Trophoblast cell (in vitro differentiated cells and primary cell): Measurements from ENCODE around the gene CDK10.

Experiments
- DNase-seq, 2 donors: peaks; one replicate each; pipeline ENCODE4 v3.0.0-alpha.2; 2016
- H2AFZ ChIP-seq: 2 replicates; pipeline ENCODE4 v1.6.1; 2013; ENCODE audit warnings: low read length, moderate library complexity, mild to moderate bottlenecking; ENCODE audit not compliant: insufficient read depth, poor library complexity
- H2AK5ac ChIP-seq: 2 replicates; pipeline ENCODE4 v1.6.1; 2013; ENCODE audit warnings: mild to moderate bottlenecking, low read length
- H2BK120ac ChIP-seq: 2 replicates; pipeline ENCODE4 v1.6.1; 2013; ENCODE audit warnings: low read length, mild to moderate bottlenecking, moderate library complexity; ENCODE audit not compliant: insufficient read depth, poor library complexity
- H2BK12ac ChIP-seq: 2 replicates; pipeline ENCODE4 v1.6.1; 2013; ENCODE audit warnings: mild to moderate bottlenecking, low read length, moderate library complexity
- H2BK5ac ChIP-seq: 2 replicates; pipeline ENCODE4 v1.6.1; 2013; ENCODE audit warnings: low read length, low read depth, moderate library complexity, mild to moderate bottlenecking; ENCODE audit not compliant: poor library complexity
- H3K14ac ChIP-seq: 2 replicates; pipeline ENCODE4 v1.6.1; 2013; ENCODE audit warnings: mild to moderate bottlenecking, low read length
- H3K18ac ChIP-seq: 2 replicates; pipeline ENCODE4 v1.6.1; 2013; ENCODE audit warnings: mild to moderate bottlenecking, low read length
- H3K23ac ChIP-seq: 2 replicates; pipeline ENCODE4 v1.6.1; 2013; ENCODE audit warnings: low read length
- H3K27ac ChIP-seq: 2 replicates; pipeline ENCODE4 v1.5.1; 2013; ENCODE audit warnings: low read depth, mild to moderate bottlenecking, inconsistent platforms, low read length, moderate library complexity
- H3K27me3 ChIP-seq: 2 replicates; pipeline ENCODE4 v1.6.1; 2013; ENCODE audit warnings: inconsistent platforms, mild to moderate bottlenecking, low read length, moderate library complexity; ENCODE audit not compliant: insufficient read depth
- H3K36me3 ChIP-seq, 2 experiments: 1 replicate in 1 of 2; 2 replicates in 1 of 2; pipeline ENCODE4 v1.6.1; 2013; ENCODE audit warnings: low read length in 2 of 2, mild to moderate bottlenecking in 2 of 2, moderate library complexity in 1 of 2; ENCODE audit not compliant: insufficient read depth in 2 of 2, control insufficient read depth in 1 of 2
- H3K4ac ChIP-seq: 2 replicates; pipeline ENCODE4 v1.6.1; 2013; ENCODE audit warnings: low read depth, mild to moderate bottlenecking, low read length, moderate library complexity
- H3K4me1 ChIP-seq, 2 experiments: 1 replicate in 1 of 2; 2 replicates in 1 of 2; pipeline ENCODE4 v1.6.1; 2013; ENCODE audit warnings: low read length in 2 of 2, mild to moderate bottlenecking in 2 of 2, moderate library complexity in 1 of 2; ENCODE audit not compliant: insufficient read depth in 2 of 2, control insufficient read depth in 1 of 2
- H3K4me2 ChIP-seq: 2 replicates; pipeline ENCODE4 v1.6.1; 2013; ENCODE audit warnings: inconsistent platforms, mild to moderate bottlenecking, low read length, moderate library complexity
- H3K4me3 ChIP-seq: 2 replicates; pipeline ENCODE4 v1.5.1; 2013; ENCODE audit warnings: mild to moderate bottlenecking, low read depth, low read length, inconsistent platforms
- H3K79me1 ChIP-seq: one replicate; pipeline ENCODE4 v1.6.1; 2013; ENCODE audit warnings: low read length
- H3K79me2 ChIP-seq: 2 replicates; pipeline ENCODE4 v1.6.1; 2013; ENCODE audit warnings: low read length, mild to moderate bottlenecking; ENCODE audit not compliant: control insufficient read depth, insufficient read depth, poor library complexity
- H3K9ac ChIP-seq: 2 replicates; pipeline ENCODE4 v1.6.1; 2013; ENCODE audit warnings: mild to moderate bottlenecking, low read length
- H3K9me3 ChIP-seq: 2 replicates; pipeline ENCODE4 v1.6.1; 2013; ENCODE audit warnings: low read depth, mild to moderate bottlenecking, control low read depth, inconsistent platforms, low read length; ENCODE audit not compliant: insufficient read depth
- H4K12ac ChIP-seq: 2 replicates; pipeline ENCODE4 v1.6.1; 2013; ENCODE audit warnings: low read depth, mild to moderate bottlenecking, low read length, moderate library complexity
- H4K8ac ChIP-seq: 2 replicates; pipeline ENCODE4 v1.6.1; 2013; ENCODE audit warnings: low read depth, mild to moderate bottlenecking, low read length, moderate library complexity
- H4K91ac ChIP-seq: one replicate; pipeline ENCODE4 v1.6.1; 2013; ENCODE audit warnings: low read depth, mild to moderate bottlenecking, low read length, moderate library complexity
- WGBS: extraction: QIAGEN DNeasy Blood & Tissue Kit; methylation state at CpG from one replicate; pipeline ENCODE4 v1.1.7; 2013; ENCODE audit warnings: missing lambda C conversion rate; ENCODE audit not compliant: insufficient read length, insufficient coverage; ENCODE audit errors: extremely low coverage; 5-methylcytosine and 5-hydroxymethylcytosine counted together

Gene CDK10

GRCh38 chr16:89641458-89642119, 44.9 kb upstream of the CDK10 start:
- Histone ChIP-seq H3K27ac (no peak overlapping the region), H2AFZ (no peak overlapping the region), H3K79me1 (no peaks in the 10 kb centered on the region), H3K4ac (no peak overlapping the region), H3K4me3 (no peak overlapping the region), H3K18ac (no peak overlapping the region), H3K14ac (no peak overlapping the region), H3K9me3 (peaks cover 6% of the 10 kb centered on the region), H2BK5ac (no peak overlapping the region), H2BK120ac (no peak overlapping the region), H3K4me1 (peaks cover 0 to 7% of the 10 kb centered on the region in 2 experiments), H4K8ac (no peak overlapping the region), H3K36me3 (peaks cover 23 to 25% of the 10 kb centered on the region in 2 experiments), H4K12ac (no peak overlapping the region), H3K27me3 (no peaks in the 10 kb centered on the region), H4K91ac (no peak overlapping the region), H2AK5ac (no peak overlapping the region), H3K4me2 (no peak overlapping the region), H3K23ac (no peak overlapping the region), H2BK12ac (no peak overlapping the region), H3K79me2 (no peaks in the 10 kb centered on the region), H3K9ac (no peak overlapping the region)
- peak in 1 of 2 donors; percentile 28 for DNase-seq
- no CpG with 5 or more reads among the region's 14 CpGs for WGBS

- H3K27me3 ChIP-seq: no peaks in the 10 kb centered on the region
- H2BK12ac ChIP-seq: no peak overlapping the region
- peaks cover 9% of the 10 kb centered on the region for H3K9me3 ChIP-seq
- no peak overlapping the region for H2BK120ac ChIP-seq
- WGBS: no CpG with 5 or more reads among the region's 13 CpGs
- H4K91ac ChIP-seq: no peak overlapping the region
- no peak overlapping the region for H2AK5ac ChIP-seq
- H4K8ac ChIP-seq: no peak overlapping the region
- no peak overlapping the region for H4K12ac ChIP-seq
- H3K4me1 ChIP-seq: no peaks in the 10 kb centered on the region
- no peak overlapping the region for H3K4me2 ChIP-seq
- no peaks in the 10 kb centered on the region for H3K79me1 ChIP-seq
- H3K27ac ChIP-seq: no peak overlapping the region
- no peak overlapping the region for H3K4me3 ChIP-seq
- H3K36me3 ChIP-seq: peaks cover 33 to 35% of the 10 kb centered on the region in 2 experiments
- H3K18ac ChIP-seq: no peak overlapping the region
- H2AFZ ChIP-seq: no peak overlapping the region
- H3K9ac ChIP-seq: no peak overlapping the region
- no peak overlapping the region for H3K23ac ChIP-seq
- H2BK5ac ChIP-seq: no peak overlapping the region
- H3K79me2 ChIP-seq: no peaks in the 10 kb centered on the region
- H3K14ac ChIP-seq: no peak overlapping the region
- no peak overlapping the region for H3K4ac ChIP-seq
- DNase-seq: no peak
Measured at GRCh38 chr16:89642574-89642973, 43.9 kb upstream of the CDK10 start.

- Histone ChIP-seq H3K18ac (no peak overlapping the region), H3K79me2 (no peaks in the 10 kb centered on the region), H3K4me1 (no peaks in the 10 kb centered on the region), H3K9ac (no peak overlapping the region), H3K4me2 (no peak overlapping the region), H3K14ac (no peak overlapping the region), H3K4ac (no peak overlapping the region), H3K27me3 (no peaks in the 10 kb centered on the region), H3K4me3 (no peak overlapping the region), H2BK120ac (no peak overlapping the region), H4K91ac (no peak overlapping the region), H2AFZ (no peak overlapping the region), H3K23ac (no peak overlapping the region), H3K36me3 (peaks cover 38 to 40% of the 10 kb centered on the region in 2 experiments), H2AK5ac (no peak overlapping the region), H3K9me3 (peaks cover 9% of the 10 kb centered on the region), H3K79me1 (no peaks in the 10 kb centered on the region), H3K27ac (no peak overlapping the region), H4K8ac (no peak overlapping the region), H2BK12ac (no peak overlapping the region), H4K12ac (no peak overlapping the region), H2BK5ac (no peak overlapping the region)
- no CpG with 5 or more reads among the region's 14 CpGs for WGBS
- no peak for DNase-seq
Measured at GRCh38 chr16:89643769-89644300, 42.7 kb upstream of the CDK10 start.

- H4K8ac ChIP-seq: no peak overlapping the region
- no peak overlapping the region for H3K9ac ChIP-seq
- H3K14ac ChIP-seq: no peak overlapping the region
- H3K4ac ChIP-seq: no peak overlapping the region
- no CpG with 5 or more reads among the region's 11 CpGs for WGBS
- no peak overlapping the region for H3K23ac ChIP-seq
- peaks cover 9% of the 10 kb centered on the region for H3K9me3 ChIP-seq
- H3K4me3 ChIP-seq: no peak overlapping the region
- H2BK120ac ChIP-seq: no peak overlapping the region
- H3K79me2 ChIP-seq: no peaks in the 10 kb centered on the region
- H3K4me1 ChIP-seq: no peaks in the 10 kb centered on the region
- no peaks in the 10 kb centered on the region for H3K27me3 ChIP-seq
- no peak overlapping the region for H3K27ac ChIP-seq
- H2BK5ac ChIP-seq: no peak overlapping the region
- H3K4me2 ChIP-seq: no peak overlapping the region
- no peak for DNase-seq
- H4K91ac ChIP-seq: no peak overlapping the region
- H2AK5ac ChIP-seq: no peak overlapping the region
- no peaks in the 10 kb centered on the region for H3K79me1 ChIP-seq
- H2BK12ac ChIP-seq: no peak overlapping the region
- no peak overlapping the region for H2AFZ ChIP-seq
- H3K18ac ChIP-seq: no peak overlapping the region
- H4K12ac ChIP-seq: no peak overlapping the region
- H3K36me3 ChIP-seq: peaks cover 44 to 48% of the 10 kb centered on the region in 2 experiments
Measured at GRCh38 chr16:89645122-89645521, 41.4 kb upstream of the CDK10 start.
